Stimulated activated CD4-positive, alpha-beta T cell treated with anti-CD3 and anti-CD28 coated beads, Interleukin-4, amount 100 ng/mL, for 4 hours (primary cell): ENCODE results near the gene SLITRK3.
"Not testable (repeated sequence)": the region's sequence is repeated elsewhere in the genome, so short reads cannot be mapped to it uniquely, and the experiment has no call there.

Experiments
- DNase-seq, 2 experiments: peaks; one replicate each; pipeline ENCODE4 v3.0.0-alpha.2; 2020

The SLITRK3 gene

GRCh38 chr3:165192610-165193192 is 3.5 kb downstream of the SLITRK3 start:
- DNase-seq, result no peak

GRCh38 chr3:165191491-165191890 is 4.7 kb downstream of the SLITRK3 start:
- DNase-seq, result no peak

GRCh38 chr3:165188452-165188851 is 7.7 kb downstream of the SLITRK3 start:
- DNase-seq, result no peak

GRCh38 chr3:165185707-165186327 is 10.4 kb downstream of the SLITRK3 start:
- DNase-seq, result no peak

GRCh38 chr3:165181556-165181955 is 14.6 kb downstream of the SLITRK3 start:
- no peak for DNase-seq

GRCh38 chr3:165170236-165170635 is 25.9 kb downstream of the SLITRK3 start:
- no peak for DNase-seq

GRCh38 chr3:165169368-165169767 is 26.8 kb downstream of the SLITRK3 start:
- DNase-seq, result no peak

- no peak for DNase-seq
Observed at GRCh38 chr3:165162883-165163282, 33.3 kb downstream of the SLITRK3 start.

GRCh38 chr3:165159760-165160421 is 36.3 kb downstream of the SLITRK3 start:
- no peak for DNase-seq

- DNase-seq, result no peak
Observed at GRCh38 chr3:165158011-165158410, 38.2 kb downstream of the SLITRK3 start.

- no peak for DNase-seq
Observed at GRCh38 chr3:165156757-165157420, 39.3 kb downstream of the SLITRK3 start.

GRCh38 chr3:165148876-165149441 is 47.2 kb downstream of the SLITRK3 start:
- DNase-seq, result no peak

GRCh38 chr3:165144271-165144670 is 51.9 kb downstream of the SLITRK3 start:
- no peak for DNase-seq

- DNase-seq, result not testable (repeated sequence)
Observed at GRCh38 chr3:165139918-165140317, 56.3 kb downstream of the SLITRK3 start.
